SW480 (cell line): ENCODE data around the gene ZNF714.
"Not testable (repeated sequence)": the region's sequence is repeated elsewhere in the genome, so short reads cannot be mapped to it uniquely, and the experiment has no call there.

ENCODE experiments used
- DNase-seq: peaks from one replicate; pipeline ENCODE4 v3.0.0-alpha.2; 2016; ENCODE audit warnings: low spot score

ZNF714 gene

DNA sequence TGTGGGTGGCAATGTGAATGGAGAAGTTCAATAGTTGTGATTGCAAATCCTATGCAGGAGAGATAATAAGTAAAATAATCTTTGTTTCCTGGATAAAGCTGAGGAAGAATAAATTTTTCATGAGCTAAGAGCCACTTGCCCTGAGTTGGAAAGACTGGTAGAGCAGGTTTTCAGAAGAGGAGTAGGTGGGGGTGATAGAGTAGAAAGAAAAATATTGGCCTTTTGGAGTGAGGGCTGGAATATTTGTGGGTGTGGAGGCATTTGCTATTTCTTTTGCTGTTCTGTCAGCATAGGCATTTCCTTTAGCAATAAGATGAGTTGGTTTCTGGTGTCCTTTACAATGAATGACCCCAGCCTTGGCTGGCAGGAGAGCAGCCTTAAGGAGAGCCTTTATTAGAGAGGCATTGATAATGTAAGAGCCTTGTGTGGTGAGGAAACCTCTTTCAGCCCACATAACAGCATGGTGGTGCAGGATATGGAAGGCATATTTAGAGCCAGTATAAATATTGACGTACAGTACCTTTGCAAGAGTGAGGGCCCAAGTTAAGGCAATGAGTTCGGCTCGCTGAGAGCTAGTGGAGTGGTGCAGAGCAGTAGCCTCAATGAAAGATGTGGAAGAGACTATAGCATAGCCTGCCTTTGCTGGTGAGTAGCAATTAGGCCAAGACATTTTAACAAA is 48.2 kb downstream of the ZNF714 start:
- no peak for DNase-seq

DNA sequence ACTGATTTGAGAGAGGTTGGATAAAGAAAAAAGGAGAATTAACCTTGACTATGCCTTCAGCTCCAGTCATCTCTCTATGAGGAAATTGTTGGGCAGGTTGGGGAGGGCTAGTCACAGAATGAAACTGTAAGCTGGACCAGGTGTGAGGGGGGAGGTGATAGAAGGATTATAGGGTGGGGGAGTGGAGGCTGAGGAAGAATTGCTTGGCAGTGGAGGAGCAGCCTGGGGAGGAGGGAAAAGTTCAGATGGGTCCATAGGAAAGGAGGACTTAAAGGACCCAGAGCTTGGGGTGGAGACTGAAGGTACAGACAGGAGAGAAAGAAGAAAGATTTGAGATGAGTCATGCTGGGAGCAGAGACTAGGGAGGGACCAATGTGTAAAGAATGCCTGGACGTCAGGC is 51.6 kb downstream of the ZNF714 start:
- DNase-seq: no peak

DNA sequence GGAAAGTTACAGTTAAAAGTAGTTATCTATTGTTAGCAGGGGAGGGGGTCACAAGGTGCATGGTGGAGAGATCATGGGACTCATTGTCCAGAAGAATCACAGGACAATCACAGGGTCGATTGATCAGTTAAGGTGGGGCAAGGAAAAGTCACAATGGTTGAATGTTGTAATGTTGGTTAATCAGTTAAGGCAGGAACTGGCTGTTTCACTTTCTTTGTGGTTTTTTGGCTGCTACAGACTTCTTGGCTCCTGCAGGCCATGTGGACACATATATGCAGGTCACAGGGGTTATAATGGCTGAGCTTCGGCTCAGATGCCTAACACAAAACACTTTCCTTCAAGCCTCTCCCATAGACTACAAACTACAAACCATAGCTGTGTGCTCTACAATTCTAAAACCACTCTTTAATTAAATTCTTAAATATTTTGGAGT is 52.9 kb downstream of the ZNF714 start:
- no peak for DNase-seq

DNA sequence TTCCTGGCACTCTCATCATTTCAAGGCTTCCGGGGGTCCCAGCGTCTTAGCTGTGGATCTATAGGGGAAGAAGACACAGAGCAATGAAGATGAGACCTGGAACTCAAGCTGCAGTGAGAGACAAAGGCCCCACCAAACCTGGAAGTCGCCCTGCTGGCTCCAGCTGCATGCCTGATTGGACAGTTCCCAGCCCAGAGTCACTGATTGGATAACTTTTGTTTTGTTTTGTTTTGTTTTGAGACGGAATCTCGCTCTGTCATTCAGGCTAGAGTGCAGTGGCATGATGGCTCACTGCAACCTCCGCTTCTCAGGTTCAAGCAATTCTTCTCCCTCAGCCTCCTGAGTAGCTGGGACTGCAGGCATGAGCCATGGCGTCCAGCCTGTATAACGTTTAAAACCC is 53.4 kb downstream of the ZNF714 start:
- no peak for DNase-seq

- DNase-seq: no peak
These were observed 56.1 kb downstream of the ZNF714 start for GRCh38 chr19:21138130-21138529.

DNA sequence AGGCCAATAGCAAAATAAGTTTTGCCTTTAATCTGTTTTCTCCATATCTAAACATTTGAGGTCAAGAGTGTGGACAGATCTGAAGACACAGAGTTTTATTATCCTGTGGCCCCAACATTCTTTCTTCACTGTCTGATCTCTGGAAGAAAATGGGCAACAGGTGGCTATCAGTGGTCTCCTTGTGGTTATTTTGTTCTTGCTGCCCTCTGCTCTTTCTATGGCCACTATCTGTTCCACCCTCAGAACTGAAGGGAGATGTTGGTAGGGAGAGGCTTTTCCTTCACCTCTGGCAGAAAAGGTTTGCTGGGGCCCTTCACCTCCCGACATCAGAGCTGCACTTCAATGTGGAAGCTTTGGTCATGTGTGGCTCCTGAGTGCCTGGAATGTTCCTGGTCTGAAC is 59.0 kb downstream of the ZNF714 start:
- DNase-seq: not testable (repeated sequence)

DNA sequence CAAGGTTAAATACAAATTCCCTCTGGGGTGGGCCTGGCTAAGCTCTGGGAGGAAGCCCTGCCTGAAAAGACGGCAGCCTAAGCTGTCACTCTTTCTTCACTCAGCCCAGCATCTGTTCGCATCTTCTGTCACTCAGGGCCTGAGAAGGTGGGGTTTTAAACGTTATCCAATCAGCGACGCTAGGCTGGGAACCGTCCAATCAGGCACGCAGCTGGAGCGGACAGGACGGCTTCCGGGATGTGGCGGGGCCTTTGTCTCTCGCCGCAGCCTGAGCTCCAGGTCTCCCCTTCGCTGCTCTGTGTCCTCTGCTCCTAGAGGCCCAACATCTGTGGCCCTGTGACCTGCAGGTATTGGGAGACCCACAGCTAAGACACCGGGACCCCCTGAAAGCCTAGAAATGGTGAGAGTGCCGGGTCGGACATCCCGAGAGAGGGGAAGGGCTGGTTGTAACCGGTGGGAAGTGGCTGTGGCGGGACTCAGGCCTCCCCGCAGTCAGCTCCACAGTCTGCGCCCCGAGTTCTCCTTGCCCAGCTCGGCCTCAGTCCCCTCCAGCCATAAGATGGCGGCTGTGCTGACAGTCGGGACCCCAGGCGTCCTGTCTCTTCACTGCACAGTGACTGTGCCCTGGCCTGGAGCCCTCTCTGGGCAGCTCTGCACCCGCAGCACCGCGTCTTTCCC is 59.9 kb downstream of the ZNF714 start, which contains the start of gene ZNF431:
ZNF431 (plus strand) TSS at position 254 of the 678 bp plus-strand sequence; CDS start at position 398, 144 bp downstream.
- peak; percentile 88 for DNase-seq

GRCh38 chr19:21143428-21143827 is 61.4 kb downstream of the ZNF714 start:
- no peak for DNase-seq

- DNase-seq: peak; percentile 19
These were observed 61.9 kb downstream of the ZNF714 start for GRCh38 chr19:21143854-21144253.

DNA sequence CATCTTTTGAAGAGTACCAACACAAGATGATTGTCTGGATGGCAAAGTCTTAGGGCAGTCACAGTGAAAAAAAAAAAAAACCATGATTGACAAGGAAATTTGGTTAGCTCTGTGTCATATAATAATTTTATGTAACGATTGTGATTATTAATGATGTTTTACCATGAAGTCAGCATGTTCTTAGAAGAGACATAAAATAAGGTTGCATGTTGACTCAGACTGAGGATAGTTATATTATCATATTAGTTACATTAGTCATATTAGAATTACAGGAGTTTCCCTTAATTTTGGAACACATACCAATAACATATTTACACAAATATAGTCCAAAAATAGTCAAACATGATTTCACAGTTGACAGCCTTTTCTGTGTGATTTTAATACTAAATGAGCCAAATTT is 65.5 kb downstream of the ZNF714 start:
- no peak for DNase-seq

DNA sequence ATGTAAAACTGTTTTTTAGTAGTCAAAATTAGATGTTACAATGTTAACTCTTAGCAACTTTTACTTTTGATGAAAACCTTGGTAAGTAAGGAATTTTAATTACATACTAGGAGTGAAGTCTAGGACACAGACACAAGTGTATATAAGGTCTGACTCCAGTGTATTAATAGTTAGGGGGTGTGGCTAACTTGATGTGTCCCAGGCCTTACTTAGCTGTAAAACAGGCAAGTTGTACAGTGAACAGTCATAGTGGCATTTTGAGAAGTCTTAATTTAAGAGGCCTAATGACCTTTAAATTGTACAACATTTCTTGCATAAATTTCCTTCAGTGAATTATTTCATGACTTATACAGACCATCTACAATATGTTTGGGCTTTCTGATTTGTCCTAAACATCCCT is 66.7 kb downstream of the ZNF714 start:
- no peak for DNase-seq

DNA sequence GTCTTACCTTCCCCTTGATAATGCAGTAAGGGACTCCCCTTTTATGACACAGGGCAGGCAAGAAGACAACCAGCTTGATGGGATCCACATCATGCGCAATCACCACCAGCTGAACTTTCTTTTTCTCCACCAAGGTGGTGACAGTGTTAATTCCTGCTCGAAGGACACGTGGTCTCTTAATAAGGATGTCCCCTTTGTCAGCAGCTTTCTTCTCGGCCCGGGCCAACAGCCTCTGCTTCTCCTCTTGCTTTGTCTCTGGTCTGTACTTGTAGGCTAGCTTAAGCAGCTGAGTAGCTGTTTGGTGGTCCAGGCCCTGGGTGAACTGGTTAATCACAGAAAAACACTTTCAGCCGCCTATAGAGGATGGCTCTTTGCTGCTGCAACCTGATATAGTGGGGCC is 67.9 kb downstream of the ZNF714 start:
- no peak for DNase-seq

- DNase-seq: no peak
These were observed 69.5 kb downstream of the ZNF714 start for GRCh38 chr19:21151460-21151859.

DNA sequence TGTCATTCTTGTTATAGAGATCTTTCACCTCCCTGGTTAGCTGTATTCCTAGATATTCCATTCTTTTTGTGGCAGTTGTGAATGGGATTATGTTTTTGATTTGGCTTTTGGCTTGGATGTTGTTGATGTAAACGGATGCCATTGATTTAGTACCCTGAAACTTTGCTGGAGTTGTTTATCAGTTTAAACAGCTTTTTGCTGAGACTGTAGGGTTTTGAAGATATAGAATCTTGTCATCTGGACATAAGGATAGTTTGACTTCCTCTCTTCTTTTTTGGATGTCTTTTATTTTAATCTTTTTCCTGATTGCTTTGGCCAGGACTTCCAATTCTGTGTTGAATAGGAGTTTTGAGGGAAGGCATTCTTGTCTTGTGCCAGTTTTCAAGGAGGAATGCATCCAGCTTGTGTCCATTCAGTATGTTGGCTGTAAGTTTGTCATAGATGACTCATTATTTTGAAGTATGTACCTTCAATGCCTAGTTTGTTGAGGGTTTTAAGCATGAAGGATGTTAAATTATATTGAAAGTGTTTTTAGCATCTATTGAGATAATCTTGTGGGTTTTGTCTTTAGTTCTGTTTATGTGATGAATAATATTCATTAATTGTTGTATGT is 76.6 kb downstream of the ZNF714 start:
- DNase-seq: no peak

DNA sequence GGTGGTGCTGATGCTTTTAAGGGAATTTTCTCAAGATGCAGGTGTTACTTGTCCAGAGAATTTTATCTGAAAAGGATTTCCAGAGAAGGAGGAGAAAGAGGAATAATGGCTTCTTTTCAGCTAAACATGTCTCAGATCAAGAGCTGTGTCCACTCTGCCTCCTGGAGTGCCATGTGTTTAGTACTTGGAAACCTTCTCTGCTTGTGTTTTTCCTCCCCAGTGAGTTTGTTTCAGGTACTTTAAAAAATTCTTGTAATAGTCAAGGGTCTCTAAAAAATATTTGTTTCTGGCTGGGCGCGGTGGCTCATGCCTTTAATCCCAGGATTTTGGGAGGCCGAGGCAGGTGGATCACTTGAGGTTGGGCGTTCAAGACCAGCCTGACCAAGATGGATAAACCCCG is 82.5 kb downstream of the ZNF714 start:
- no peak for DNase-seq

DNA sequence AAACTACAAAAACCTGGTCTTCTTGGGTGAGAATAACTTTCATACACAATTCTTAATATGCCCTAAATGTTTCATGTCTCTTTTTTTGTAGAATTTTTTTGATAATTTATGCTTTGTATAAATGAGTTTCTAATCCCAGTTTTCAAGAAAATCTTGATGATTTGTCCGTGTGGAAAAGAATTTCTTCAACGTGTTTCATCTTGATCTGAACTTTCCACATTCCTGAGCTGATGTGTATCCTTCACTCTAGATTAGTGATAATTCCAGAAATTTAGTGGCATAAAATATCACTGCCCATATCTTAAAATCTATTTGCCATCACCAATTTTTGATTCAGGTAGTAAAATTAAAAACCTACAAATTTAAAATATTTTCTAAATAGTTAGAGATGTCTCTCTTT is 84.4 kb downstream of the ZNF714 start:
- no peak for DNase-seq
